Measurements from ENCODE around the gene ING3.

DNA sequence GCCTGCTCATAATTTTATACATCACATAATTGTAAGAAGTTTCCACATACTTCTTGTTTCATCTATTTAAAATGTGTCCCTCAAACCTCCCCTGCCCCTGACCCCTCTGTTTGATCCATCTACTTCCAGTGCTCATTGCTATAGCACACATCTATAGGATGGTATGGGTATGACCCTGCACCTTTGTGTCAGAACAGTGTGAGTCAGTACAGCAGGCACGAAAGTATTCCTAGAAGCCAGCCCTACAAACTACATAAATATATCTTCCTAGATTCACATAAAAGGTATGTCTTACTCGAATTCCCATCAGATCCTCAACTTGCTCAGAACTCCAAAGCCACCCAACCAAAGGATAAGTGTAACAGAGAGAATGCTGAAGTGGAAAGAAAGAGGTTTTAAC lies 25.7 kb upstream of the ING3 start:
- TF ChIP-seq, protein P1, sequence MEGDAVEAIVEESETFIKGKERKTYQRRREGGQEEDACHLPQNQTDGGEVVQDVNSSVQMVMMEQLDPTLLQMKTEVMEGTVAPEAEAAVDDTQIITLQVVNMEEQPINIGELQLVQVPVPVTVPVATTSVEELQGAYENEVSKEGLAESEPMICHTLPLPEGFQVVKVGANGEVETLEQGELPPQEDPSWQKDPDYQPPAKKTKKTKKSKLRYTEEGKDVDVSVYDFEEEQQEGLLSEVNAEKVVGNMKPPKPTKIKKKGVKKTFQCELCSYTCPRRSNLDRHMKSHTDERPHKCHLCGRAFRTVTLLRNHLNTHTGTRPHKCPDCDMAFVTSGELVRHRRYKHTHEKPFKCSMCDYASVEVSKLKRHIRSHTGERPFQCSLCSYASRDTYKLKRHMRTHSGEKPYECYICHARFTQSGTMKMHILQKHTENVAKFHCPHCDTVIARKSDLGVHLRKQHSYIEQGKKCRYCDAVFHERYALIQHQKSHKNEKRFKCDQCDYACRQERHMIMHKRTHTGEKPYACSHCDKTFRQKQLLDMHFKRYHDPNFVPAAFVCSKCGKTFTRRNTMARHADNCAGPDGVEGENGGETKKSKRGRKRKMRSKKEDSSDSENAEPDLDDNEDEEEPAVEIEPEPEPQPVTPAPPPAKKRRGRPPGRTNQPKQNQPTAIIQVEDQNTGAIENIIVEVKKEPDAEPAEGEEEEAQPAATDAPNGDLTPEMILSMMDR (conservative IDR thresholded peaks at IDR 0.05; ENCODE audit: low read length) = no peak
- no peak for TF ChIP-seq EZH2phosphoT487 (IDR thresholded peaks at IDR 0.05; ENCODE audit: borderline replicate concordance)

All from Loucy (cell line).